Measurements from ENCODE around the gene RAB35.

Gene RAB35

DNA sequence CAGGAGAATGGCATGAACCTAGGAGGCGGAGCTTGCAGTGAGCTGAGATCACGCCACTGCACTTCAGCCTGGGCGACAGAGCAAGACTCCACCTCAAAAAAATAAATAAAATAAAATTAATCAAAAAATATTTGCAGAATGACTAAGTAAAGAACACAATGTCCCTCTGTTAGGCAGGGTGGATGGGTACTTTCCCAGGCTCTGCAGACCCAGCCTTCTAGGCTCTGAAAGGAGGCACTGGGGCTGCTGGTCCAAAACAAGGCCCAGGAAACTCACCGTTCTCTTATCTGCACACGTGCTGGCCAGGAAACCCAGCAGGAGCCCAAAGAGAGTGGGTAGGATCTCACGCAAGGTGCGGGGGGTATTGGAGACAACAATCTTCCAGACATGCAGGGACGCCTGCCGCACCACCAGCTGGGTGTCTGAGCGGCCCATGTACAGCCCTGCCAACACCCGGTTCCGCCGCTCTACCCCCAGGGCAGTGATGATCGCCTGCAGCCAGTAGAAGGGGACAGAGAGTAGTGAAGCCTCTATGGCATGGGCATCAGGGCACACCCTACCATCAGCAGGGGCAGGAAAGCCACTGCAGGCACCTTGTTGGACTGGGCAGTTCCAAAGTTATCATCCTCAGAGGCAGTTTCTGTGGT lies 25.8 kb upstream of the RAB35 start:
- no peak overlapping the region for H3K4me3 ChIP-seq (replicated peaks; ENCODE audit: low read depth, low read length)
- DNase-seq (ENCODE audit: extremely low read depth, low read depth) = no peak
- TF ChIP-seq, protein P1, sequence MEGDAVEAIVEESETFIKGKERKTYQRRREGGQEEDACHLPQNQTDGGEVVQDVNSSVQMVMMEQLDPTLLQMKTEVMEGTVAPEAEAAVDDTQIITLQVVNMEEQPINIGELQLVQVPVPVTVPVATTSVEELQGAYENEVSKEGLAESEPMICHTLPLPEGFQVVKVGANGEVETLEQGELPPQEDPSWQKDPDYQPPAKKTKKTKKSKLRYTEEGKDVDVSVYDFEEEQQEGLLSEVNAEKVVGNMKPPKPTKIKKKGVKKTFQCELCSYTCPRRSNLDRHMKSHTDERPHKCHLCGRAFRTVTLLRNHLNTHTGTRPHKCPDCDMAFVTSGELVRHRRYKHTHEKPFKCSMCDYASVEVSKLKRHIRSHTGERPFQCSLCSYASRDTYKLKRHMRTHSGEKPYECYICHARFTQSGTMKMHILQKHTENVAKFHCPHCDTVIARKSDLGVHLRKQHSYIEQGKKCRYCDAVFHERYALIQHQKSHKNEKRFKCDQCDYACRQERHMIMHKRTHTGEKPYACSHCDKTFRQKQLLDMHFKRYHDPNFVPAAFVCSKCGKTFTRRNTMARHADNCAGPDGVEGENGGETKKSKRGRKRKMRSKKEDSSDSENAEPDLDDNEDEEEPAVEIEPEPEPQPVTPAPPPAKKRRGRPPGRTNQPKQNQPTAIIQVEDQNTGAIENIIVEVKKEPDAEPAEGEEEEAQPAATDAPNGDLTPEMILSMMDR (IDR thresholded peaks at IDR 0.05; ENCODE audit: low read depth, low read length, missing control alignments) = no peak

DNA sequence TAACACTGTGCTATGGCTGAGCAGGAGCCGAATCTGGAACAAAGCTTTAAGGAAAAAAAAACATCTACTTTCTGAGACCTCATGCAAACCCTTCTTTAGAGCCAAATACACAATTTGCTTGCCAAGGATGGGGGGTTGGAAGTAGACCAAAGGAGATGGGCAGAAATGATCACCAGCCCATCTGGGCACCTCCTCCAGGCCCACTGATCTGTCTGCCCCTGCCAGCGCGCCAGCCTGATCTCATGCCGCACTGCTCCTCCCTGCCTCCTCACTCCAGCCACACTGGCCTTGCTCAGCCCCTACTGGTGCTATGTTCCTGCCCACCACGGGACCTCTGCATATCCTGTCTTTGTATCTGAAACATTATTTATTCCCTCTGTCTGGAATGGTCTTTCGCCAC lies 24.8 kb upstream of the RAB35 start:
- no peak for DNase-seq (ENCODE audit: extremely low read depth, low read depth)
- H3K4me3 ChIP-seq (replicated peaks; ENCODE audit: low read depth, low read length) = no peak overlapping the region
- TF ChIP-seq, protein P1 (IDR thresholded peaks at IDR 0.05; ENCODE audit: low read depth, low read length, missing control alignments) = no peak

DNA sequence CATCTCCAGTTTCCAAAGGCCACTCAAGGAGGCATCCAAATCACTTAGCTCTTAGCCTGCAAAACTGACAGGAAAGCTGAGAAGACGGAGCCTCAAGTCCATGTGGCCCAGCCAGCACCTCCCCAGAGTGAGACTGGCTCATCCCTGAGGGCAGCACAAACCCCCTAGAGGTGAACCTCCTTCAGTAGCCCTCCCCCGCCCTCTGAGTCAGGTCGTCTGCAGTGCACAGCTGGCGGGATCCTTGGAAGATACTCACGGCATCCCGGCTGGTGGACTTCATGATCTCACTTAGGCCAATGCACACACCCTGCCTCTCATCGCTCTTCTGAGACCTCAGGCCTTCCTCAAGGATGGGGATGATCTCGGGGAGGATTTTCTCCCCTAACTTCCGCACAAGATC lies 24.1 kb upstream of the RAB35 start:
- TF ChIP-seq, protein P1 (IDR thresholded peaks at IDR 0.05; ENCODE audit: low read depth, low read length, missing control alignments) = no peak
- H3K4me3 ChIP-seq (replicated peaks; ENCODE audit: low read depth, low read length) = no peak overlapping the region
- DNase-seq (ENCODE audit: extremely low read depth, low read depth) = no peak

DNA sequence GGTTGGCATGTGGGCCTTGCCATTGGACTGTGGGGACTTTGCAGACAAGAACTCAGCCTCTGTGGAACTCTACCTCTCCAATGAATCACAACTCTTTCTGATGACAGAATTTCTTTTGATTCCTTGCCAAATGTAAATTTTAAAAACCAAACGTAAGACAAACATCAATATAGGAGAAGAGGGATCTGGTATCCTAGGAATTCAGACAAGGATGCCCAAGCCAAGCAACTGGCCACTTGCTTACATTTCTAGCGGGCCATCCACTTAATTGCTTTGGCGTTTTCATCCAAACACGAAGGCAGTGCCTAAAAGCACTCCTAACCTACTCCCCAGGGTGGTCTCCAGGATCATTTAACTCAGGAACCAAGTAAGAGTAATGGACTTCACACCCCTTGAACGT lies 23.4 kb upstream of the RAB35 start:
- TF ChIP-seq, protein P1 (IDR thresholded peaks at IDR 0.05; ENCODE audit: low read depth, low read length, missing control alignments) = no peak
- no peak for DNase-seq (ENCODE audit: extremely low read depth, low read depth)
- no peak overlapping the region for H3K4me3 ChIP-seq (replicated peaks; ENCODE audit: low read depth, low read length)

DNA sequence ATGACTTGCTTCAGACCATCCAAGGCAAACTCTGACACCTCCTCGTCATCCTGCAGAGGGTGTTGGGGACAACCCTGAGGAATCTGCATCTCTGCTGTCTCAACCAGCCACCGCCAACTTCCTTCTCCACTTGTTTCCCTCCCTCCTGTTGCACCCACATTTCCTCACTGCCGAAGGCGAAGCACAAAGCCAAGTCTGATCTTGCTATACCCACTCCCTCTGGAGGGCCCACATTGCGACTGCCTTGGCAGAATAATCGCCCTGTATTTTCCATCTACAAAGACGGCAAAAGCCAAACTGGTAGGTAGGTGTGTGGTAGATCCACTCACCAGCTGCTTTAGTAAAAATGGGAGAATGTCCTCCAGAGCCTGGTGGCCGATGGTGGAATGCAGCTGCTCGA lies 21.8 kb upstream of the RAB35 start:
- no peak overlapping the region for H3K4me3 ChIP-seq (replicated peaks; ENCODE audit: low read depth, low read length)
- TF ChIP-seq, protein P1 (IDR thresholded peaks at IDR 0.05; ENCODE audit: low read depth, low read length, missing control alignments) = no peak
- no peak for DNase-seq (ENCODE audit: extremely low read depth, low read depth)

DNA sequence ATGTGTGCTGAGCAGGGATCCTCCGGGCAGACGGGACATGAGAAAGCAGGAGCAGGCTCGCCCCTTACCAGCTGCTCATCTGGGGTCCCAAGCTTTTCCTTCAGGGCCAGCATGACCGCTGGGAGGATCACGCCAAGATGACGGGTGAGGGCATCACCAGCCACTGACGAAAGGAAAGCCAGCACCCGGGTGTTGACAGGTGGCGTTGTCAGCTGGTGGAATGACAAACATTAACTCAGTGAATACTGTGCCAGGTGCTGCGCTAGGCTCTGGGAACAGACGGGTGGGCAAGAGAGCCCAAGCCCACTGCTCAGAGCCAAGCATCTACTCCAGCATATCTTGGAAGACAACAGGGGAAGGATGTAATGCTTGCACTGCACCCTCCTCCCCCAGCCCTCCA lies 21.3 kb upstream of the RAB35 start:
- TF ChIP-seq, protein P1 (IDR thresholded peaks at IDR 0.05; ENCODE audit: low read depth, low read length, missing control alignments) = no peak
- H3K4me3 ChIP-seq (replicated peaks; ENCODE audit: low read depth, low read length) = no peak overlapping the region
- no peak for DNase-seq (ENCODE audit: extremely low read depth, low read depth)
